Stimulated activated CD8-positive, alpha-beta memory T cell treated with anti-CD3 and anti-CD28 coated beads, Interleukin-7, amount 100 ng/mL, for 1 hour (primary cell): Measurements from ENCODE around the gene CD300H.
"Not testable (repeated sequence)": the region's sequence is repeated elsewhere in the genome, so short reads cannot be mapped to it uniquely, and the experiment has no call there.

Experiments used
- DNase-seq, 2 donors: peaks; one replicate each; pipeline ENCODE4 v3.0.0-alpha.2; 2020; ENCODE audit warnings: low read depth in 2 of 2

CD300H gene

GRCh38 chr17:74584292-74585060 is 17.2 kb upstream of the CD300H start:
- DNase-seq, result no peak

DNA sequence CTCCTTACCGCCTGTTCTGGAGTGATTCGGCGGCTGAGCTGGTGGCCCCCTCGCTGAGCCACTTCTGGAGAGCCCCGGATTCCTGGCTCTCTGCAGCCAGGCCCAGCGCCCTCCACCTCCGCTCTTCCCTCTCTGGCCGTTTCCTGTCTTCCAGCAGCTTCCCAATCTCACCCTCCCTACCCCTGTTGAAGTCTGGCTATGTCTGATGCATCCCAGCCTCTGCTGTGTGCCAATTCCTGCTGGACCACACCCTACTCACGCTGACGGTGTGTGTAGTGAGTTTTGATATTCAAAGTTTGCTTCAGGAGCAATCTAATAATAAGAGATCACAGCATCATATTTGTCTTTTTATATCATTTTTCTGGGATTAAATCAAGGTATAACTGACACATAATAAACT is 15.3 kb upstream of the CD300H start:
- DNase-seq, result no peak

DNA sequence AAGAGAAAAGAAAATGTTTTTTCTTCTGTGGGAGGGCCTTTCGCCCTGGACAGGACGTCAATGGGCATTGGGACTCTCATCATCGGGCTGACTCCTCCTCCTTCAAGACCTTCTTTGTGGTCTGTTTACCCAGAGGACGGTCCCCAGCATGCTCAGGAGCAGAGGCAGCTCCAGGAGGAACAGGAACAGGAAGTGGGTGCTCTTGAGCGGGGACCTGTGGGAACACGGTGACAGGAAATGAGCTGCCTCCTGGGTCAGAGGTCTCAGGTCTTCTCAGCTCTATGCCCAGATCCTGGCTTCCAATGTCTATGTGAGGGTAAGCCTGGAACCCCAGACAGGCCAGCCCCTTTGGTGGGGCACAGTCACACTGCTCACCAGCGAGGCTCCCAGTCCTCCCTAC is 12.6 kb upstream of the CD300H start:
- DNase-seq, result no peak

GRCh38 chr17:74578979-74579378 is 11.7 kb upstream of the CD300H start:
- DNase-seq, result no peak

DNA sequence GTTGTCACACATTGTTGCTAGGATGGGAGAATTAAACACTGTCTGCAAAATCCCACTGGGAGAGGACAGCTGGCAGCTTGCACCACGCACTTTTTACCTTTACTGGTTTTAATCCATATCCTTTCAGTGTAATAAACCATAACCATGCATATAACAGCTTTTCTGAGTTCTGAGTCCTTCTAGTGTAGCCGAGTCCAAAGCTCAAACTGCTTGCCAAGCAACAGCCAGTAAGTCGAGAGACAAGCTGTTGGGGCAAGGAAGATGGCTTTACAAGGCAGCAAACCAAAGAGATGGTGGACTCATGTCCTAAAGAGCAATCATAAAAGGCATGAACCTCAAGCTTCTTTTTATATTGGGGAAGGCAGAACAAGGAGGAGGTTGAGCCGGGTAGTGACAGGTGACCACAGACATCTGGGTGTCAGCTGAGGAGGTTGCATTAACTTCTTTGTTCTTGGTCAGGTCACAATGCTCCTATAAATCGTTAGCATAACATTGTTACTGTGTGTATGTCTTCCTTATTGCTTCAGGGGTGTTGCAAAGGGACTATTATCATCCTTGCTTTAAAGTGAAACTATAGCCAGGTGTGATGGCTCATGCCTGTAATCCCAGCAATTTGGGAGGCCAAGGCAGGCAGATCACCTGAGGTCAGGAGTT is 7.3 kb upstream of the CD300H start:
- DNase-seq, result no peak

- DNase-seq, result not testable (repeated sequence)
These were observed 6.3 kb upstream of the CD300H start for GRCh38 chr17:74573635-74574034.

DNA sequence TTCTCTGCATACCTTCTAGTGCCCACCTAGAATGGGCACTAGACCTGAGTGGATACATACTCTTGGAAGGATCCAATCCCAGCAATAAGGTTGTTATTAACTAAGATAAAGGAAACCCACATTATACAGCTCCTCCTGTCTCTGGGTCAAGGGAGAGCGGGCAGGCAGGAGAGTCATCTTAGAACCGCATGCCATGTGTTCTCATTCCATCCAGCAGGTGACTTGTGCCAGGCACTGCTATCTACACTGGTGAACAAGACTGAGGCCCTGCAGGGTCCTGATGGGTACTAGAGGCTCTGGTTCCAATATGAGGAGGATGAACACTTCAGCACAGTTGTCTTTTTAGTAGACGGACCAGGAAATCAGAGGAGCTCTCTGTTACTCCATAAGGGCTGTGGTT is 5.9 kb upstream of the CD300H start:
- DNase-seq, result no peak

- no peak for DNase-seq
These were observed 4.4 kb upstream of the CD300H start for GRCh38 chr17:74571621-74572270.

DNA sequence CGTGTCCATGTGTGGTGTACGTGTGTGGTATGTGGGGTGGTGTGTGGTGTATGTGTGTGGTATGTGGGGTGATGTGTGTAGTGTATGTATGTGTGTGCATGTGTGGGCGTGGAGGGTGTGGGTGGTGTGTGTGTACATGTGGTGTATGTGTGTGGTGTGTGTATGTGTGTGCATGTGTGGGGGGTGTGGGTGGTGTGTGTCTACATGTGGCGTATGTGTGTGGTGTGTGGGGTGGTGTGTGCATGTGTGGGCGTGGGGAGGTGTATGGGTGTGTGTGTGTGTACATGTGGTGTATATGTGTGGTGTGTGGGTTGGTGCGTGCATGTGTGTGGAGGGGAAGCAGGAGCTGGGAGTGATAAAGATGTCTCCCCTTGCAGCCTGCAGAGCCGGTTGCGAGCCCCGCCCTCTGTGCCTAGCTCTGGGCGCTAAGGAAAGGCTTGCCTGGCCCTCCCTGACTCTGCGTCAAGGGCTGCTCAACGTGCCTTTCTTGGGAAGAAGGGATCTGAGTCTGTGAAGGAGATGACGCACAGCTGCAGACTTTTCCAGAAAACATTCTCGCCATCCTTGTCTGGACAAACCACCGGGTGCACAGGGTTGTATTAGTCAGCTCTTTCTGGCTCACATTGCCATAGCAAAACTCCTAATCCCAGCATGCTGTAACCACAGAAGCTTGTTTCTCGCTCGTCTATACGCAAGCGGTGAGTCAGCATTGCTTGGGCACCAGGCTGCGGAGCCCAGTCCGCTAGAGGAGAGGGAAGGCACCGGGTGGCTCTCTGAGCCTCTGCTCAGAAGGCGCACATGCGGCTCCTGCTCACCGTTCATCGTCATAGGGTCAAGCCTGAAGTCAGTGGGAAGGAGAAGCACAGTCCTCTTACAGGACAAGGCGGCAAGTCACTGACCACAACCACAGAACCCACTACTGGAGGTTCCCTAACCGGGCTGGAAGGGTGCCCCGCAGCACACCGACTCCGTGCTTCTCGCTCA is 2.0 kb upstream of the CD300H start:
- no peak for DNase-seq

GRCh38 chr17:74568106-74568873 is 981 bp upstream of the CD300H start:
- no peak for DNase-seq

- no peak for DNase-seq
These were observed 1.1 kb downstream of the CD300H start for GRCh38 chr17:74566132-74566753.

DNA sequence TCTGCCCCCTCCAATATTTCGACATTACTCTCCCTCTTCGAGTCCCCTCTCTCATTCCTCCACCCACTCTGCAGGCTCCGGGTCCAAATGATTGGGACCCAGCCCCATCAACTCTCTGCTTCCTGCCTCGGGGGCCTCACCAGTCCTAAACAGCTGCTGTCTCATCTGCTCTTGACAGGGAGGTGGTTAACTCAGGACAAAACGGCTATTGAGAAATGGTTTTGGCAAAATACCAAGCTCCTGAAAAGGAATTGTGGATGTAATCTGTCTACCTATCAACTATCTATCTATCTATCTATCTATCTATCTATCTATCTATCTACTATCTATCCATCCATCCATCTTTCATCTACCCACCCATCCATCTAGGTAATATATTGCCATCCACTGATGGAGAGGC is 2.2 kb downstream of the CD300H start:
- DNase-seq, result no peak

DNA sequence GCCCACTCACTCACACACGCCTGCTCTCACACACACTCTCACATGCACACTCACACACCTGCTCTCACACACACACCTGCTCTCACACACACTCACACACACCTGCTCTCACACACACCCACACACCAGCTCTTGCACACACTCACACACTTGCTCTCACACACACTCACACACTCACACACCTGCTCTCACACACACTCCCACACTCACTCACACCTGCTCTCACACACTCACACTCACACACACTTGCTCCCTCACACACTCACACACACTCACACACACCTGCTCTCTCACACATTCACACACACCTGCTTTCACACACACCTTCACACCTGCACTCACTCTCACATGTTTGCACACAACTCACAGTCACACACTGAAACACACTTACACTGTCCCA is 4.0 kb downstream of the CD300H start:
- no peak for DNase-seq

- DNase-seq, result no peak
These were observed 5.7 kb downstream of the CD300H start for GRCh38 chr17:74561586-74561985.

- no peak for DNase-seq
These were observed 8.3 kb downstream of the CD300H start for GRCh38 chr17:74558882-74559519.

GRCh38 chr17:74558402-74558801 is 8.9 kb downstream of the CD300H start:
- DNase-seq, result not testable (repeated sequence)

GRCh38 chr17:74555427-74555940 is 11.8 kb downstream of the CD300H start:
- no peak for DNase-seq

DNA sequence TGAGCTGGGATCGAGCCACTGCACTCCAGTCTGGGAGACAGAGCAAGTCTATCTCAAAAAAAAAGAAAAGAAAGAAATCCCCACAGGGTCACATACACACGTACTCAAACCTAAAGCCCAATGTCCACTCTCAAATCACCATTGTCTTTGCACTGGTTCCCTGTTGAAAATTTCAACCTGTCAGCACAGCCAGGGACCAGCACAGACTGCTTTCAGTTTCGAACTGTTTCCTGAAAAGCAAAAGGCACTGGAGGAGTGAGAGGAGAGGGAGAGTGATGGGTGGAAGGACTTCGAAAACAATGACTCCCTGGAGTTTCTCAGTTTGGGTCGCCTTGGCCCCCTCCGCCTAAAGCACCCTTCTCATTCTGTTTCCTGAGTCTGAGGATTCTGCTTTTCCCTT is 12.4 kb downstream of the CD300H start:
- DNase-seq, result no peak

- DNase-seq, result no peak
These were observed 15.3 kb downstream of the CD300H start for GRCh38 chr17:74552037-74552436.

GRCh38 chr17:74550602-74551001 is 16.7 kb downstream of the CD300H start:
- DNase-seq, result no peak
